ENCODE results near the gene SUFU.

DNA sequence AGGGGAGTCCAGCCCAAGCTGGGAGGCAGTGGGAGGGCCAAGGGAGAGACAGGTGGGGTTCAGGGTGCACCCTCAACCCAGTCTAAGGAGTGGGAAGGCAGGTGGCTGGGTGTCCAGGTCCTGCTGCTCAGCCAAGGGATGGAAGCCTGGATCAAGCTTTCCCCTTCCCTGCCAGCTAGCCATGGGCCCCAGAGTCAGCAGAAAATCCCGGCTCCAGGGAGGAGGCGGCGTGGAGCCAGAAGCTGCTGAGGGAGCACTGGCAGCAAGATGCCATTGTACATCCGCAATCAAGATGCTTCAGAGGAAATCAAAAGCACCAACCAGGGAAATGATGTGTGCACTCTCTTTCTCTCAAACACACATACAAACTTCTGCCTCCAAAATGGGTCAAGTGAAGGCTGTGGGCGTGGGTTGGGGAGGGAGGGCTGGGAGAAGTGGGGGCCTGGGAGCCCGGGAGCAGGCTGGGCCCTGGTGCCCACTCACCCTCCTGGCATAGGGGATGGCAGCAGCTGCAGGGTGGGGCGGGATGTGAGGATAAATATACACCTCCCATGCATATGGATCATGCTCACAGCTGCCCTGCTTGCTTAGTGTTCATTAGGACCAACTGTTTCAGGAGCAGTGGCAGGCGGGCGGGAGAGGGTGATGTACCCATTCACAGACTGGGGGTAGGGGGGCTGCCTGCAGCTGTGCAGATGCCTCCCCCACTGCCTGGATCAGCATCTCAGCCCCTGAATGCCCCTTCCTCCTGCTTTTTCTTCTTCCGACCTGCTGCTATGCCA lies 164.7 kb downstream of the SUFU start:
- TF ChIP-seq GATA2 (IDR thresholded peaks at IDR 0.05; ENCODE audit: low read depth, low read length), result no peak
- no peak for TF ChIP-seq GATA3 (IDR thresholded peaks at IDR 0.05; ENCODE audit: low read depth, low read length)

Data from SH-SY5Y (cell line).